Stimulated activated CD8-positive, alpha-beta memory T cell treated with anti-CD3 and anti-CD28 coated beads, Interleukin-12 subunit alpha, Interleukin-12 subunit beta, amount 100 ng/mL, for 24 hours (primary cell): ENCODE measurements around the gene SLC12A4.
"Not testable (repeated sequence)": the region's sequence is repeated elsewhere in the genome, so short reads cannot be mapped to it uniquely, and the experiment has no call there.

Experiments
- DNase-seq: peaks from one replicate; pipeline ENCODE4 v3.0.0-alpha.2; 2020; ENCODE audit errors: extremely low read depth

SLC12A4 gene

DNA sequence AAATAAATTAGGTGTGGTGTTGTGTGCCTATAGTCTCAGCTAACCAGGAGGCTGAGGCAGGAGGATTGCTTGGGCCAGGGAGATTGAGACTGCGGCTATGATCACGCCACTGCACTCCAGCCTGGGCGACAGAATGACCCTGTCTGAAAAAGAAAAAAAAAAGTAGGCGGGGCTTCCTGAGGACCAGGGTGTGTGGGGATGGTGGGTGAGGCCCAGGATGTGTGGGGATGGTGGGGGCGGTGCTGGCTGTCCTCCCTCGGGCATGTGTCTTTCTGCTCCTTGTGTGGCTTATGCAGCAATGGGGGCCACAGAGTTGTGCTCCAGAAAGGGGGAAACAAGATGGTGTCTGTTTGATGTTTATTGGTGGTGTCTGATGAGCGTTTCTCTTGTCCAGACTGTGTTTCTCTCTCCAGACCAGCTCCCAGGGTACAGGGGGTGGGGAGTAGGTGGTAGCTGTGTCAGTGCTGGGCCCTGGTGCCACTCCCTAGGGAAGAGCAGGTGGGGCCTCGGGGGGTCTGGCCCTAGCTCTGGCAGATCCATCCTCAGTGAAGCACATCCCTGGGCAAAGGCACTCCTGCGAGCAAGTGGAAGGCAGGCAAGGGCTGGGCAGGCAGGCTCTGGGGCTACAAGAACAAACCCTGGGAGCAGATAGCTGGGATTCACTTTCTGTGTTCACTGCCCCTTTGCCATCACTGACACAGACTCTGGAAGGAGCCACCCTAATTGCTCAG, 26.8 kb downstream of the SLC12A4 start:
- DNase-seq = no peak

DNA sequence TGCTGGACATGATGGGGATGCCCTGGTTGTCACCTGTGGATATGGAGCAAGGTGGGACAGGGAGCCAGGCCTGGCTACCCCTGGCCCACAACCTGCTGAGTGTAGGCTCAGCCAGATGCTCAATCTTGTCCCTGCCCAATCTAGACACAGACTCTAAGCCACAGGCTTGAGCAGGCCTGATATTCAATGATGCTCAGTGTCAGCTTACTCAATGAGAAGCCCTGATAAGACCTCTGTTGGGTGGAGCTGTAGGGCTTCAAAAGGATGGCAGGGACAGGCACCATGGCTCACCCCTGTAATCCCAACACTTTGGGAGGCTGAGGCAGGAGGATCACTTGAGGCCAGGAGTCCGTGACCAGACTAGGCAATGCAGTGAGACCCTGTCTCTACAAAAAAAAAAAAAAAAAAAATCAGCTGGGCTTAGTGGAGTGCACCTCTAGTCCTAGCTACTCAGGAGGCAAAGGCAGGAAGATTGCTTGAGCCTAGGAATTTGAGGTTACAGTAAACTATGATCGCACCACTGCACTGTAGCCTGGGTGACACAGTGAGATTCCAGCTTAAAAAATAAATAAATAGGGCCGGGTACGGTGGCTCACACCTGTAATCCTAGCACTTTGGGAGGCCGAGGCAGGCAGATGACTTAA, 27.9 kb downstream of the SLC12A4 start:
- DNase-seq = no peak

DNA sequence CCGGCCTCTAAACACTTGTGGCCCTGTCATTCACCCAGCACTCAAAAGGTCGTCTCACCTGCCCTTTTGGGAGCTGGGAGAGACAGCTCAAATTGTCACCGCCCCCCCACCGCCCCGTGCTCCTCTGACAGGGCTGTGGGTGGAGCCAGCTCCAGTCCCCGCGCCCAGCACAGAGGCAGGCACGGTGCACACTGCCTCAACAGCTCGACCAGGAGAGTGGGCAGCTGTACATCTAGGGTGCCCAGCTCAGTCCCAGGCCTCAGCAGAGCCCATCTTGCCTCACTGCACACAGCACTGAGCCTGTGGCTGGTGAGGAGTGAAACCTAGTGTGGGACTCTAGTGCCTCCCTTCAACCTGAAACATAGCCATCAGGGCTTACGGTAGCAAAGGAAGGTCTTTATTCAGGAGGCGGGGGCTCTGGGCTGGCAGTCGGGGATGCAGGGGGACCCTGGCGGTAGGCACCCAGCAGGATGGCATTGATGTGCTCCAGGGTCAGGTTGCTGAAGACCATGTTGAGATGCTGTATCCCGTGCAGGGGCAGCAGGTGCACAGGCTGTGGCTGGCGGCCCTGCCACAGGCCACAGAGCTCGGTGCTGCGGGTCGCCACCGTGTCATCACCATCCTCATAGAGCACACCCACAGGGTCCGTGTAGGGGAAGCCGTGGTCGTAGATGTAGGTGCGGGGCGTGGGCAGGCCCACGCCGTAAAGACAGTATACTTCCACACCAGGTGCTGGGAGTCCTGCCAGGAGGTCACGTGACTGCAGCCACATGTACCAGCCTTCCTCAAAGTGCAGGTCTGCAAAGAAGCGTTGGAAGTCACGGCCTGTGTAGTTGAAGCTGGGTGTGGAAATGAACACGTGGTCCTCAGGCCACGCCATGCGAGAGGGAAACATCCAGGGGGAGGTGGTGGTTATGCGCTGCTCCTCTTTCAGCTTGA, 28.7 kb downstream of the SLC12A4 start:
- no peak for DNase-seq

DNA sequence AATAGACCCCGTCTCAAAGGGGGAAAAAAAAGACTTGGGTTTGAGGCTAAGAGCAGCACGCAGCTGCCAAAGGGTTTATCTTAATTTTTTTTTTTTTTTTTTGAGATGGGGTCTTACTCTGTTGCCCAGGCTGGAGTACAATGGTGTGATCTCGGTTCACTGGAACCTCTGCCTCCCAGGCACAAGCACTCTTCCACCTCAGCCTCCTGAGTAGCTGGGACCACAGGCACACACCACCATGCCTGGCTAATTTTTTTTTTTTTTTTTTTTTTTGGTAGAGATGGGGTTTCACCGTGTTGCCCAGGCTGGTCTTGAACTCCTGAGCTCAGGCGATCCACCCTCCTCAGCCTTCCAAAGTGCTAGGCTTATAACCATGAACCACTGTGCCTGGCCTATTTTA, 30.7 kb downstream of the SLC12A4 start:
- not testable (repeated sequence) for DNase-seq

DNA sequence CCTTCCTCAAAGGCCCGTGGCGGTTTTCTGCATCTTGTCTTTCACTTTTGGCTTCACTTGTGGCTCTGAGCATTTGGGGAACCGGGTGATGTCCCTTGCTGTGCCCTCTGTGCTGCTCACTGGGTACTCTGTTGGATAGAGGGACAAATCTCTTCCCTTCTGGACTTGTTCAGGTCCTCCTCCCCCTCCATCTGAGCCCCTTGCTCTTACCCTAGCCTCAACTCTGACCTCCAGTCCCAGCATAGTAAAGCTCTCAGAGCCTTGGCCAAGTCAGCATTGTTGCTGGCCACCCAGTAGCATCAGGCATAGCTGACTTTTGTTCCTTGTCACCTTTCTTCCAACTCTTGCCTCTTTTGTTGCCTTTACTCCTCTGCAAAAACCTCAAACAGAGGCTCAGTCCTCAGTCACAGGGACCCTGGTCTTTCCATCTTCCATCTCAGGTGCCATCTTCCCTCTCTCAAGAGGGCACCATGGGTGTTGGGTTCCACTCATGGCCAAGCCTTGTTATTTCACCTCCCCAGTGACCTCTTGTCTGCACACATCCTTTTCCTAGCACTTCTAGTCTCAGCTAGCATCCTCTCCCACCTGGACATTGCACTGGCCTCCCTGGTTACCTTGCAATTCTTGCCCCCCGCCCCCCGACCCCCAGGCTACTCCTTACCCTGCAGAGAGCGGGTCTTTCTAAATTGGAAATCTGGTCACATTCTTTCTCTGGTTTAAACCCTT, 31.4 kb downstream of the SLC12A4 start:
- peak; percentile 31 for DNase-seq

DNA sequence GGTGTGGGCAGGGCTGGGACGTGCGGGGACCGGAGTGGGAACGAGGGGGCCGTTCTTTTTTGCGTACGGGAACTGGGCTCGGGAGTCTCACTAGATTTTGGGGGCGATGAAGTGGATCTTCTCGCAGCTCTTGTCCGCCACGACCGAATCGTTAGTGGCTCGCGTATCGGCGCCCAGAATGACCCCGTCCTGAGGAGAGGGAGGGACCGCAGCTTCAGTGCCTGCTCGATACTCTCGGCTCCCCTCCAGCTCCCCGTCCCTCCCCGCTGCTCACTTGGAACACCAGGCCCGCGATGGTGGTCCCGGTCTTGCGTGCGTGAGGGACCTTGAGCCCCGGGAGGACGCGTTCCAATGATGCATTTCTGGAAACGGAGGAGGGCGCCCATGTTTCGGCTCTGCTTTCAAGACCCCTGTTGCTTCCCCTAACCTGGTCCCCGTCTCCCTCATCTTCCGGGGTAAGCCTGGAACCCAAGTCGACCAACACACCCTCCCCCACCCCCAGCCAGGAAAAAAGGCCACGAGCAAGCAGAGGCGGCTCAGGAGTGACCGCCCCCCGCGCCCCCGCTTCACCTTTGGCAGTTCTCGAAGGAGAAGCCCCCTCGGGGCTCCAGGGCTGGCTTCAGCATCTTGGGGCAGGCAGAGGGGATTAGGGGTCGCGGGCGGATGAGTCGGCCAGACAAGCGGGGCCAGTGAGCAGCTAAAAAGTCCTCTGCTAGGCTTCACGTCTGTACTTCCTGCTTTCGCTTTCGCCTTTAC, 32.1 kb downstream of the SLC12A4 start, which contains the start of gene PSMB10:
Gene PSMB10, minus strand, starts transcription at position 727 of the 756 bp plus-strand sequence. Its CDS starts 101 bp downstream, at position 626.
- no peak for DNase-seq

DNA sequence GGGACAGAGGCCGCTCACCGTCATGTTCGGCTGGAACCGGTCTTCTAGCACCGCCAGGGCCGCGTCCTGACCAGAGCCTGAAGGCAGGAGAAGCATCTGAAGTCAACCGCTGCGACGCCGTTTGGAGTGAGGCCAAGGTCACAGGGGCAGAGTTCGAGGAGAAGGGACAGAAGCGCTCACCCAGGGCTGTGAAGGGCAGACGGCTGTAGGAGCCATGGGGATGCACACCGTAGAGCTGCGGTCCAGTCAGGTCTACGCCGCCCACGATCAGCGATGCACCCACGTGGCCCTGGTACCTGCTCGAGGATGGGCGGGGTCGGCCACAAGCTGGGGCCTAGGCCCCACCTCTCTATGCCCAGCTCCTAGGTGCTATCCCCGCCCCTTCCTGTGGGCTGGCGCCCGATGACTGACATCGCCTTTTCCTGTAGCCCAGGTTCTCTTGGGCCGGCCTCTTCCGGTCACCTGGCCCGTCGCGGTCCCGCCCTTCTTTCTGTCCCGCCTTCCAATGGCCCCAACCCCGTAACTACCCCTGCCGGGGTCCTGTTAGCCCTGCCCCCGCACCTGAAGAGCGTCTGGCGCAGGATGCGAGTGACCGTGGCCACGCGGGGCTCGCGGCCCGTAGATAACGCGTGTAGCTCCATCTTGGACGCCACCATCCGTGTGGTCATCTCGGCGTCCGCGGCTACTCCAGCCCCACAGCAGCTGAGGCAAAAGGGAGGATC, 32.9 kb downstream of the SLC12A4 start:
- DNase-seq = peak; percentile 91

DNA sequence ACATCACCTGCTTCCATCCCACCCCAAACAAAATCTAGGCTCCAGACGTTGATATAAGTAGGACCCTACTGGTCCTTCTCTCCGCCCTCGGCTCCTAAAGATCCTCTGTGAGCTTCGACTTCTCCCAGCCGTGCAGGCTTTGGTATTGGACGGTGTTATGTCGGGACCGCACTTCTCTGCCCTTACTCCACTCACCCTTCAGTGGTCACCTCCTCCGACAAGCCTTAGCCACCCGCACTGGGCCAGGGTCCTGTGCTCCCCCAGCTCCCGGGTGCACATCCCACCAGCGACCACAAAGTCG, 33.4 kb downstream of the SLC12A4 start:
- no peak for DNase-seq

DNA sequence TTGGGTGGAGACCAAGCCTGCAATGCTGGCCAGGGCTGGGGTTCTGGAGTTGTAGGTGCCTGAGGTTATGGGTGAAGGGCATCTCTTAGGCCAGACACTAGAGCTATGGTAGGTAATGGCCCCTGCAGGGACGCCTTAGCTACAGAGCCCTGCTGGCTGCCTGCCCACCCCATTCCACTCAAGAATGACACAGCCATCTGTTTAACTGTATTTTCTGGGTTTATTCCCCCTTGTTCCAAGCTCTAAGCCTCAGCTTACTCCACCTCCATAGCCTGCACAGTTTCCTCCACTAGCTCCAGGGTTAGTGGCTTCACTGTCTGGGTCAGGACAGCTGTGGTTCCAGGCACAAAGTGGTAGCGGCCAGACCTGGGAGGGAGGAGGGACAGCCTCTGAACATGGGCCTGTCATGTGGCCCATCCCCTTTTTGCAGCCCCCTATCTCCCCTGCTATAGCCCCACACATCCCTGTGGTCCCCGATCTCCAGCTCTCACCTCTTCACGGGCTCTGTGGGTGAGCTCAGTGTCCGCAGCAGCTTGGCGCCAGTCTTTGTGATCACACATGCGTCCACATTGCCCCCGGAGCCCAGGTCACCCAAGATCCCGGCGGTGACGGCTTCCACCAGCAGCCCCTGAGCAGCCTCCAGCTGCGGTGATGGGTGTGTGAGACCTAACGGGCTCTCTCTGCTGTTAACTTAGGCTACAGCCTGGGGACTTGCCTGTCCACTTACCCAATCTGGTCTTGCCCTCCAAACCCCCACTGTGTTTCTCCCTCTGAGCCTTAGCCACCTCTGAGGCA, 33.9 kb downstream of the SLC12A4 start:
- DNase-seq = no peak

DNA sequence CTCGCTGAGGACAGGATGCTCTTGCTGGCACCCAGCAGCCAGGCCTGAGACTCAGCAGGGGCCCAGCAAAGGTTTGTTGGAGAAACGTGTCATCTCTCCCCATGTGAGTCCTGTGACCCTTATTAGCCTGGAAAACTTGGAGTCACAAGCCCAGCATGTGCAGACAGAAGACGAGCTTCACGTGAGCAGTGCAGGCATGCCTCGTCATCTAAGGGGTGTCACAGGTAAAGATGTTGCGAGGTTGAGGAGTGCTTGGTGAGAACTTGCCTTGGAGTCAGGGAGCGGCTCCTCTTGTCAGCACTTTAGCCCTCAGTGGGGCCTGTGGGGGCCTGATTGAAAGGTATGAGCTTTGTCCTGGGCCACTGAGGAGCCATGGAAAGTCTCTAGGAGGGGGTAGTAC, 34.6 kb downstream of the SLC12A4 start:
- DNase-seq = no peak

DNA sequence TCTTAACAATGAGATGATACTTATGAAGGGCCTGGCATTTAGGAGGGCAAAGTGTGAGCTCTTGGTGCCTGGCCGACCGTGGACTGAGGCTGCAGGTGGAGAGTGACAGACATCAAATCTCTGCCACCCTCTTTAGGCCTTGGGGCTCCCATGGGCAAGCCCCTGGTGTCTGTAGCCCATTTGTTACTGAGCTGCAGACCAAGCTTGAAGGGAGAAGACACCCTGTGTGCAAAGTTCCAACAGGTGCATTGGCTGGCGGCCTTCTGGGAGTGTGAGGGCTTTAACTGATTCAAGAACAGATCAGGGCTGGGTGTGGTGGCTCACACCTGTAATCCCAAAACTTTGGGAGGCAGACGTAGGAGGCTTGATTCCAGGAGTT, 36.0 kb downstream of the SLC12A4 start:
- no peak for DNase-seq

DNA sequence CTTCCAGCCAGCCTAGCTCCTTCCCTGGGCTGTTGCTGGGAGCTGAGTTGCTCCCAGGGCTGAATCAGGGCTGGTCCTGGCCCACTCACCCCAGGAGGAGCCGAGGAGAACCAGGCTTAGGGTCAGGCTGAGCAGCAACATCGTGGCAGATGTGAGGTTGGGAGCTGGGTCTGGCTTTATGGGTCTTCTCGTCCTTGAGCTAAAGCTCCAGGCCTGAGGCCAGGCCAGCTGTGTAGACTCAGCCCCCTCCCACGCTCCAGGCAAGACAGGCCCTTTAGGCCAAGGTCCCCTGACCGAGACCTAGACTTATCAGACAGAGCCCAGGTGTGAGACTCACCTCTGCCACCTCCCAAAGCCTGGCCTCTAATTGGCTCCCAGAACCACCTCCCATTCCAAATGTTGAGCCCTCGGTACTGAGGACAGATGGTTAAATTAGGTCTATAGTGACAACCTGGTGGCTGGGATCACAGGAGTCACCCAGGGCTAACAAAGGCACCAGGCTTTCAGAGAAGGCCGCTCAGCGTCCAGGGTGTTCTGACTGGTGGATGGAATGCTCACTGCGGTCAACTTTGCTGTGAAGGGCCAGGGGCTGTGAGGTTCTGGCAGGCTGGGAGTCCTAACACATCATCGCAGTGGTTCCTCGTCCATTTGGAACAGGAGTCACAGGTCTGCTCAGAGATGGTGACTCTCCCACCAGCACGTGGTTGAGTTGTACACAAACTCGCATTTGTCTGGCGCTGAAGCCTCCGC, 36.5 kb downstream of the SLC12A4 start, which contains the start of gene CTRL:
Gene CTRL, minus strand, starts transcription at position 151 of the 750 bp plus-strand sequence. Its CDS starts 10 bp downstream, at position 141.
- DNase-seq = no peak

DNA sequence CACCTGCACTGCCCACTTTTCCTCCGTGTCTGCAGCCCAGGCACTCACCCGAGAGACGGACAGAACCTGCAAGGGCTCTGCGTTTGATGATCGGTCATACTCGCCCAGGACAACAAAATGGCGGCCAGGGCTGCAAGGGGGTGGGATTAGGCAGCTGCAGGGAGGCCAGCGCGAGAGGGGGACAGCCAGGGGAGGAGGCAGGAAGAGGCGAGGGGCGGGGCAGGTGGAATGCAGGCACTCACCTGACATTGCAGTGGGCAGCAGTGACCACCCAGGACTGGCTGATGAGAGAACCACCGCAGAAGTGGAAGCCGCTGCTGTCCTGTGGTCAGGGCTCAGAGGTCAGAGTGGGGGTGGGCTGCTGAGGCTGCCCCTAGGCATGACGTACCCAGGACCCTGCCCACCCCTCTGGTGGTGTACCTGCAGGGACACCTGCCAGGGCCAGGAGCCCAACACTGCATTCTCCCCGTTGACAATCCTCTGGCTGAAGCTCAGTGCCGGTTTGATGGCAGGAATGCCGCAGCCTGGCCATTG, 37.7 kb downstream of the SLC12A4 start:
- DNase-seq = no peak

DNA sequence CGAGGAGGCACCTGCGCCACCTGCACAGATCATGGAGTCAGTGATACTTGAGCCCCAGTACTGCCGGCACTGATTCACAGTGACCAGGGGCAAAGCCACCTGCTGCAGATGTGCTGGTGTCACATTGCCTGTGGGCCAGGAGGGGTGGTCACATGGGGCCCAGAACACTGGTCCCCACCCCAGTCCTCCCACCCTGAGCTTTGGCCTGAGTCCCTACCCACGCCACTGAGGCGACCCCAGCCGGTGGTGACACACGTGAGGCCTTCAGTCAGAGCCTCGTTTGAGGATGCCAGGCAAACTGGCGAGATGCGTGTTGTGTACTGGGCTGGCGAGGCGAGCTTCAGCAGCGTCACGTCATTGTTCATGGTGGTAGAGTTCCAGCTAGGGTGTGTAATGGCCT, 38.2 kb downstream of the SLC12A4 start:
- no peak for DNase-seq

DNA sequence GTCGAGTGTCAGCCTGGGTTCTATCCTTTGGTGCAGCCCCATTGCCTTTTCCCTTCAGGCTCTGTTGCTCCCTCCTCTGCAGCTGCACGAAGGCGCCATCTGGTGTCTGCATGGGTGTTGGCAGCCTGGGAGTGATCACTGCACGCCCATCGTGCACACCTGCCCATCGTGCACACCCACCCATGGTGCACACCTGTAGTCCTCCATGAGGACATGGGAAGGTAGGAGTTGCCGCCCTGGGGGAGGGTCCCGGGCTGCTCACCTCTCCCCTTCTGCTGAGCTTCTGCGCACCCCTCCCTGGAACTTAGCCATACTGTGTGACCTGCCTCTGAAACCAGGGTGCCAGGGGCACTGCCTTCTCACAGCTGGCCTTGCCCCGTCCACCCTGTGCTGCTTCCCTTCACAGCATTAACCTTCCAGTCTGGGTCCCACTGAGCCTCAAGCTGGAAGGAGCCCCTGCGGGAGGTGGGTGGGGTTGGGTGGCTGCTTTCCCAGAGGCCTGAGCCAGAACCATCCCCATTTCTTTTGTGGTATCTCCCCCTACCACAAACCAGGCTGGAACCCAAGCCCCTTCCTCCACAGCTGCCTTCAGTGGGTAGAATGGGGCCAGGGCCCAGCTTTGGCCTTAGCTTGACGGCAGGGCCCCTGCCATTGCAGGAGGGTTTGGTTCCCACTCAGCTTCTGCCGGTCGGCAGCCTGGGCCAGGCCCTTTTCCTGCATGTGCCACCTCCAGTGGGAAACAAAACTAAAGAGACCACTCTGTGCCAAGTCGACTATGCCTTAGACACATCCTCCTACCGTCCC, 39.7 kb downstream of the SLC12A4 start:
- peak; percentile 44 for DNase-seq

DNA sequence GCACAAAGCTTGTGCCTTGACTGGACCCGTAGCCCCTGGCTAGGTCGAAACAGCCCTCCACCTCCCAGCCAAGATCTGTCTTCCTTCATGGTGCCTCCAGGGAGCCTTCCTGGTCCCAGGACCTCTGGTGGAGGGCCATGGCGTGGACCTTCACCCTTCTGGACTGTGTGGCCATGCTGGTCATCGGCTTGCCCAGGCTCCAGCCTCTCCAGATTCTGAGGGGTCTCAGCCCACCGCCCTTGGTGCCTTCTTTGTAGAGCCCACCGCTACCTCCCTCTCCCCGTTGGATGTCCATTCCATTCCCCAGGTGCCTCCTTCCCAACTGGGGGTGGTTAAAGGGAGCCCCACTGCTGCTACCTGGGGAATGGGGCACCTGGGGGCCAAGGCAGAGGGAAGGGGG, 40.3 kb downstream of the SLC12A4 start:
- no peak for DNase-seq

DNA sequence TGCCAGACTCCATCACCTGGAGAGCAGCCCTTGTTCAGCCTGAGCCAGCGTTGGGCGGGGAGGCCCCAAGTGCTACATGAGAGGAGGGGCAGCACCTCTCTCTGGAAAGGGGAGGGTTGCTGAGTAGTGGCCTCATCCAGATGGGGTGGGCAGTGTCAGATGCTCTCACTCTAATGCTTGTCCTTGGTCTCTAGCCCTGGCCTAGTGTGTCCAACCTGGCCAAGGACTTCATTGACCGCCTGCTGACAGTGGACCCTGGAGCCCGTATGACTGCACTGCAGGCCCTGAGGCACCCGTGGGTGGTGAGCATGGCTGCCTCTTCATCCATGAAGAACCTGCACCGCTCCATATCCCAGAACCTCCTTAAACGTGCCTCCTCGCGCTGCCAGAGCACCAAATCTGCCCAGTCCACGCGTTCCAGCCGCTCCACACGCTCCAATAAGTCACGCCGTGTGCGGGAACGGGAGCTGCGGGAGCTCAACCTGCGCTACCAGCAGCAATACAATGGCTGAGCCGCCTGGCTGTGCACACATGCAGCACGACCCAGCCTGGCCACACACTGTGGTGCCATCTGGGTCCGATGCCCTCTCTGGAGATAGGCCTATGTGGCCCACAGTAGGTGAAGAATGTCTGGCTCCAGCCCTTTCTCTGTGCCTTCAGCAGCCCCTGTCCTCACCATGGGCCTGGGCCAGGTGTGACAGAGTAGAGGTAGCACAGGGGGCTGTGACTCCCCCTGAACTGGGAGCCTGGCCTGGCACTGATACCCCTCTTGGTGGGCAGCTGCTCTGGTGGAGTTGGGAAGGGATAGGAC, 41.1 kb downstream of the SLC12A4 start:
- no peak for DNase-seq
